ENCODE data around the gene ZBTB40. TPM values are rescaled to one million over a fixed set of nuclear protein-coding genes. Genes with fewer than 3 reads are reported as not detected.

Gene ZBTB40
- total and polyA plus RNA-seq, 4 donors, result 6.6 to 19.3 (median 12.0) TPM

- no peak for DNase-seq
- H3K4me1 ChIP-seq (ENCODE audit: control insufficient read depth in 5 of 5, insufficient read depth in 5 of 5, low read length in 5 of 5), result no peaks in the 10 kb centered on the region
- H3K9me3 ChIP-seq (ENCODE audit: control insufficient read depth in 4 of 4, insufficient read depth in 3 of 4, low read length in 3 of 4), result peaks cover 0 to 2% (median 0%) of the 10 kb centered on the region in 4 donors
- WGBS, 2 donors, result 86 to 88% methylated on average over 34 of the region's 34 CpGs
- H3K36me3 ChIP-seq (ENCODE audit: control insufficient read depth in 4 of 4, insufficient read depth in 4 of 4, low read length in 4 of 4), result no peaks in the 10 kb centered on the region
- H3K27me3 ChIP-seq (ENCODE audit: control insufficient read depth in 3 of 3, insufficient read depth in 3 of 3, low read length in 2 of 3), result peaks cover 0 to 31% (median 8%) of the 10 kb centered on the region in 3 donors
- no peak overlapping the region for H3K9ac ChIP-seq (ENCODE audit: insufficient read depth in 1 of 2, low read length in 2 of 2)
- no peak for ATAC-seq (ENCODE audit: insufficient read depth, low FRiP score)
- no peak overlapping the region for H3K4me3 ChIP-seq
- no peak overlapping the region for H3K27ac ChIP-seq (ENCODE audit: low read depth in 1 of 2, low read length in 1 of 2)
- TF ChIP-seq CTCF (IDR thresholded peaks at IDR 0.05; ENCODE audit: control extremely low read depth, extremely low read depth), result no peak
These were observed 118.7 kb downstream of the ZBTB40 start for GRCh38 chr1:22570140-22570909.

- no peak for TF ChIP-seq CTCF (IDR thresholded peaks at IDR 0.05; ENCODE audit: control extremely low read depth, extremely low read depth)
- 53 to 54% methylated on average over 9 of the region's 9 CpGs for WGBS, 2 donors
- Histone ChIP-seq H3K9ac (ENCODE audit: insufficient read depth in 1 of 2, low read length in 2 of 2) (no peak overlapping the region), H3K27ac (ENCODE audit: low read depth in 1 of 2, low read length in 1 of 2) (no peak overlapping the region), H3K9me3 (ENCODE audit: control insufficient read depth in 4 of 4, insufficient read depth in 3 of 4, low read length in 3 of 4) (peaks cover 0 to 4% (median under 1%) of the 10 kb centered on the region in 4 donors), H3K27me3 (ENCODE audit: control insufficient read depth in 3 of 3, insufficient read depth in 3 of 3, low read length in 2 of 3) (peaks cover 0 to 13% (median 0%) of the 10 kb centered on the region in 3 donors), H3K36me3 (ENCODE audit: control insufficient read depth in 4 of 4, insufficient read depth in 4 of 4, low read length in 4 of 4) (no peaks in the 10 kb centered on the region), H3K4me3 (no peak overlapping the region), H3K4me1 (ENCODE audit: control insufficient read depth in 5 of 5, insufficient read depth in 5 of 5, low read length in 5 of 5) (no peaks in the 10 kb centered on the region)
- no peak for DNase-seq
- no peak for ATAC-seq (ENCODE audit: insufficient read depth, low FRiP score)
These were observed 121.2 kb downstream of the ZBTB40 start for GRCh38 chr1:22572818-22573217.

GRCh38 chr1:22573237-22573636, 121.6 kb downstream of the ZBTB40 start:
- Histone ChIP-seq H3K36me3 (ENCODE audit: control insufficient read depth in 4 of 4, insufficient read depth in 4 of 4, low read length in 4 of 4) (no peaks in the 10 kb centered on the region), H3K27me3 (ENCODE audit: control insufficient read depth in 3 of 3, insufficient read depth in 3 of 3, low read length in 2 of 3) (peaks cover 0 to 12% (median 0%) of the 10 kb centered on the region in 3 donors), H3K27ac (ENCODE audit: low read depth in 1 of 2, low read length in 1 of 2) (no peak overlapping the region), H3K4me3 (no peak overlapping the region), H3K4me1 (ENCODE audit: control insufficient read depth in 5 of 5, insufficient read depth in 5 of 5, low read length in 5 of 5) (no peaks in the 10 kb centered on the region), H3K9ac (ENCODE audit: insufficient read depth in 1 of 2, low read length in 2 of 2) (no peak overlapping the region), H3K9me3 (ENCODE audit: control insufficient read depth in 4 of 4, insufficient read depth in 3 of 4, low read length in 3 of 4) (peaks cover 0 to 6% (median 2%) of the 10 kb centered on the region in 4 donors)
- 64 to 79% methylated on average over 7 of the region's 7 CpGs for WGBS, 2 donors
- DNase-seq, result no peak
- no peak for ATAC-seq (ENCODE audit: insufficient read depth, low FRiP score)
- TF ChIP-seq CTCF (IDR thresholded peaks at IDR 0.05; ENCODE audit: control extremely low read depth, extremely low read depth), result no peak

Data from lung (tissue), 12 donors.